Mesothelial cell of epicardium (in vitro differentiated cells): ENCODE results near the gene PDE4D. TPM values are rescaled to one million over a fixed set of nuclear protein-coding genes. Genes with fewer than 3 reads are reported as not detected.

Source experiments
- DNase-seq, 2 experiments: peaks; one replicate each; pipeline ENCODE4 v3.0.0; 2021; ENCODE audit warnings: low spot score in 2 of 2; ENCODE audit not compliant: unreplicated experiment in 2 of 2
- H3K27ac Mint-ChIP-seq: 2 replicates; pipeline ENCODE4 v1.8.0; 2021; ENCODE audit warnings: mixed read lengths
- H3K27me3 Mint-ChIP-seq: 2 replicates; pipeline ENCODE4 v1.8.0; 2021; ENCODE audit warnings: low read depth, mixed read lengths
- H3K36me3 Mint-ChIP-seq: 2 replicates; pipeline ENCODE4 v1.8.0; 2021; ENCODE audit warnings: mixed read lengths
- H3K4me1 Mint-ChIP-seq: 2 replicates; pipeline ENCODE4 v1.8.0; 2021; ENCODE audit warnings: mixed read lengths
- H3K4me3 Mint-ChIP-seq: 2 replicates; pipeline ENCODE4 v1.8.0; 2021; ENCODE audit warnings: mild to moderate bottlenecking, moderate library complexity, mixed read lengths
- H3K9me3 Mint-ChIP-seq: 2 replicates; pipeline ENCODE4 v1.8.0; 2021; ENCODE audit warnings: mixed read lengths
- total RNA-seq: library from RNA; stranded (reverse); gene quantifications from 3 replicates; pipeline ENCODE4 v1.2.1, GENCODE V29; 2021
- TF ChIP-seq, protein P1 (sequence below): fragments of 200-600 bp; sonication (generic); IDR thresholded peaks from one replicate; pipeline ENCODE4 v1.5.0; 2021; ENCODE audit warnings: antibody characterized with exemption; ENCODE audit not compliant: unreplicated experiment

PDE4D gene
- total RNA-seq, 1 donor from 2014 or later = 105 TPM

DNA sequence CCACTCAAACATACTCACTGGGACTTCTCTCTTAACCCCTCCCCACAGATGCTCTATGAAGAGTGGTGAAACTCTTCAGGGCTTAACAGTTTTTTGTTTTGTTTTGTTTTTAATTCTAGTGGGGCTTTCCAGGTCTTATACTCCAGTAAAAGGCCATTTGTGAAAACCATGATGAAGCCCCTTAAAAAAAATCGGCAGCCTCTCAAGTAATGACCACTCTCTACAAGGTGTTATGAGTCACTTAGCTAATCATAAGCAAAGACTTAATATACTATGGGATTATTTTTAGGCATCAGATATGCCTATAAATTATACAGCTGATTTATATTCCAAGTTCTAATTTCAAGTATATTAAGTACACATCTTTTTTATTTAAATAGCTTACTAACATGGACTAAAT is 702.8 kb downstream of the PDE4D start:
- Mint-ChIP-seq H3K27ac (no peak overlapping the region), H3K36me3 (peaks cover 8% of the 10 kb centered on the region), H3K4me3 (no peak overlapping the region), H3K4me1 (peaks cover 40% of the 10 kb centered on the region), H3K9me3 (no peaks in the 10 kb centered on the region), H3K27me3 (no peaks in the 10 kb centered on the region)
- DNase-seq = no peak
- TF ChIP-seq, protein P1, sequence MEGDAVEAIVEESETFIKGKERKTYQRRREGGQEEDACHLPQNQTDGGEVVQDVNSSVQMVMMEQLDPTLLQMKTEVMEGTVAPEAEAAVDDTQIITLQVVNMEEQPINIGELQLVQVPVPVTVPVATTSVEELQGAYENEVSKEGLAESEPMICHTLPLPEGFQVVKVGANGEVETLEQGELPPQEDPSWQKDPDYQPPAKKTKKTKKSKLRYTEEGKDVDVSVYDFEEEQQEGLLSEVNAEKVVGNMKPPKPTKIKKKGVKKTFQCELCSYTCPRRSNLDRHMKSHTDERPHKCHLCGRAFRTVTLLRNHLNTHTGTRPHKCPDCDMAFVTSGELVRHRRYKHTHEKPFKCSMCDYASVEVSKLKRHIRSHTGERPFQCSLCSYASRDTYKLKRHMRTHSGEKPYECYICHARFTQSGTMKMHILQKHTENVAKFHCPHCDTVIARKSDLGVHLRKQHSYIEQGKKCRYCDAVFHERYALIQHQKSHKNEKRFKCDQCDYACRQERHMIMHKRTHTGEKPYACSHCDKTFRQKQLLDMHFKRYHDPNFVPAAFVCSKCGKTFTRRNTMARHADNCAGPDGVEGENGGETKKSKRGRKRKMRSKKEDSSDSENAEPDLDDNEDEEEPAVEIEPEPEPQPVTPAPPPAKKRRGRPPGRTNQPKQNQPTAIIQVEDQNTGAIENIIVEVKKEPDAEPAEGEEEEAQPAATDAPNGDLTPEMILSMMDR = no peak

DNA sequence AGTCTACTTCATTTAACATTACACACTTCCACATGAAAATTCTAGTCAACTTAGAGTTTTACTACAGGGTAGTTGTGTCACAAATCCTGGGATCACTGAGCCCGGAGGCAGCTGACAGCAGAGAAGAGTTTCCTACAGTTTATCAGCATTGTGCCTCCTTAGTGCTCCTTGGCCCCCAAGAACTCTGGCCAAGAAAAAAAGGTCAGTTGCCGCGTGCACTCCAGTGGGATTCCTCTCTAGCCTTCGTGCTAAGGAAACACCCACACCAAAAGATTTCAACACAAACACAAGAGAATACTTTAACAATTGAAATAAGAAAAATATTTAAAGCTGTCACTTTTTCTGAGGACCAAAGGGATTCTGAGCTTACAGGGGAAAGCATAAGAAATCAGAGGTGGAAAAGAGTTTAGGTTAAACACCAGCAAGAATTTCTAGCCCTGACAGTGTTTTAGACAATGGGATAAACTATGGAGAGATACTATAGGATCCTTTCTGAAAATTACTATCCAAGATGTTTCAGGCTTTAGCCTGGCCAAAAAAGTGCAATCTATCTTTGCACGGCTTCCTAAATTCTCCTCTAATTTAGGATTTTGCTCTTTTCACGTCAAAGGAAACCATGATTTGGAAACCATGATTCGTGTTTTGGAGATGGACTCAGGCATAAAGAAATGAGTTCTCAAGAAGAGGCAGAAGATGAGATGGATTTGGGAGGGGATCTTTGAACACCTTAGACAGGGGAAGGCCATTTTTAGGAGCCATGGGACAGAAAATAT is 703.9 kb downstream of the PDE4D start:
- Mint-ChIP-seq H3K4me3 (no peak overlapping the region), H3K27me3 (no peaks in the 10 kb centered on the region), H3K27ac (peak overlapping the region; percentile 27), H3K36me3 (peaks cover 7% of the 10 kb centered on the region), H3K4me1 (peaks cover 41% of the 10 kb centered on the region), H3K9me3 (no peaks in the 10 kb centered on the region)
- TF ChIP-seq, protein P1 = no peak
- DNase-seq = no peak

DNA sequence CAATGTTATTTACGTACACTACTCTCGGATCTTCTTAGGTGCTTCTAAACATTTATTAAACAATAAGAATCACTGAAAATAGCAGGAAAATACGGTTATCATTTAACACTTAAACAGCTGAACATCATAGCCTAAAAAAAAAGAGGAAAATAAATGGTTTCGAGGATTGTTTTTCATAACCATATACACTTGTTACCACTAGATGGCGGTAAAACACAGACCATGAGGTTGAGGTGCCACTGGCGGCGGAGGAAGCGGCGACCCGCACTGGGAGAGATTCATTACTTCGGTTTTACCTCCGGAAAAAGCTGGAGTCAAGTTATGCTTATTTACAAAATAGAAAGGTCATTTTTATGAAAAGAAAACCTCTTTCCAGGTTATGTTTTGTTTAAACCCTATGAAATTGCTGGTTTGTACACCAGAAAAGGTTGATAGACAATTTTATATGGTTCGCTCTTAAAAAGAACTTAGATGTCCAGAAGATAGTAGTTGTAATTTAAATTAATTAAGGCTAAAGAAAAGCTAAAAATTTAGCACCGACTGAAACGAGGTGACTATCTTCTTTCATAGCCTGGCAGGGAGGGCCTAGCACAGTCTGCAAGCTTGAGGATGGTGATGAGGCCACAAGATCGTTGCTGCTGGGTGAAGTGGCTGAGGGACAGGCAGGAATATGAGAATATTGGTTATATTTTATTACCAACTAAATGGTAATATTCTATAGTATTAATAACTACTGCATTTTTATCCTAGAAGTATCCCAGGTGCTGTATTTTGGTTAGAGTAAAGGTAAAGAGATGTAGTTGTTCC is 704.9 kb downstream of the PDE4D start:
- H3K36me3 Mint-ChIP-seq = no peaks in the 10 kb centered on the region
- H3K9me3 Mint-ChIP-seq = no peaks in the 10 kb centered on the region
- H3K4me3 Mint-ChIP-seq = peak overlapping the region; percentile 56

DNA sequence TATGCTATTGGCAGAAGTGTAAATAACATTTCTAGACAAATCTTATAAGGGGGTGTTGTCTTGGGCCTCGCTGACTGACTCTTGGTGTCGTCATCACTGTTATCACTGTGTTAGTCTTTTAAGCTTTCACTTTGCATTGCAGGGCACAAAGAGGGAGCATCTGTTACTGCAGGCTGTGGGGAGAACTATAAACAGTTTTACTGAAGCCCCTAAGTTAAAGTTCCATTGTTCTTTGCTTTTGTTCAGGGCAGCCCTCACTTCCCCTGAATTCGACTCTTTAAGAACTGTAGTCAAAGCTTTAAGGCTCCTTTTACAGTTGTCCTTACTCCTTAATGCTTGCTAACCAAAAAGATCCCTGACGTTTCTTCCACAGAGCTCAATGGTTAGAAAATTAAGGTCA is 705.7 kb downstream of the PDE4D start:
- no peaks in the 10 kb centered on the region for H3K36me3 Mint-ChIP-seq
- no peak overlapping the region for H3K4me3 Mint-ChIP-seq
- H3K27ac Mint-ChIP-seq = peak overlapping the region; percentile 85
- TF ChIP-seq, protein P1 = no peak
- DNase-seq = no peak
- no peaks in the 10 kb centered on the region for H3K27me3 Mint-ChIP-seq
- H3K9me3 Mint-ChIP-seq = no peaks in the 10 kb centered on the region
- H3K4me1 Mint-ChIP-seq = peaks cover 43% of the 10 kb centered on the region

More for the DNA sequence above, 704.9 kb downstream of the PDE4D start:
- peak overlapping the region; percentile 85 for H3K27ac Mint-ChIP-seq
- H3K4me1 Mint-ChIP-seq = peaks cover 40% of the 10 kb centered on the region
- no peaks in the 10 kb centered on the region for H3K27me3 Mint-ChIP-seq
- TF ChIP-seq, protein P1 = peak; percentile 90
- peak; percentile 52 to 59 for DNase-seq

DNA sequence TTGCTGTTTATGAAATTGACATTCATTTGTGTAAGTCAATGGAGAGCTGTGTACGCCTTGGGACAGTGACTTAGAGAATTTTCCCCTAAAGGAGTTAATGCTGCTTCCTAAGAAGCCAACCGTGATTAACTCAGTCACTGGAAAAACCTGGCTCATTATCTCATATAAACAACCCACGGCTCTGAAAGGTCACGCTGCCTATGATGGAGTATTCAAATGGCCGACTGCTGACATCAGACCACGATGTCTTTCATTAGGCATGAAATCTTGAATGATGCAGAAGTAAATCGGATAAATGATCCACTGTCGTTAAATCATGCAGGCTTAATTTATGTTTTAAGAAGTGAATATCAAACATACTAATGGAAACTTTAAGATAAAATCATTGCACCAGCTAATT is 706.9 kb downstream of the PDE4D start:
- no peak overlapping the region for H3K4me3 Mint-ChIP-seq
- no peak for DNase-seq
- H3K27me3 Mint-ChIP-seq = no peaks in the 10 kb centered on the region
- no peaks in the 10 kb centered on the region for H3K9me3 Mint-ChIP-seq
- TF ChIP-seq, protein P1 = no peak
- H3K4me1 Mint-ChIP-seq = peaks cover 48% of the 10 kb centered on the region
- peaks cover 4% of the 10 kb centered on the region for H3K36me3 Mint-ChIP-seq
- peak overlapping the region; percentile 41 for H3K27ac Mint-ChIP-seq
